NCI-H1092 treated with DMSO at 0.1 percent for 48 hours (cell line): ENCODE results near the gene TOR1AIP2.
A peak's percentile ranks its signal among the peaks of the same experiment; 100 is the strongest.
"Not testable (repeated sequence)": the region's sequence is repeated elsewhere in the genome, so short reads cannot be mapped to it uniquely, and the experiment has no call there.

Experiments
- DNase-seq: peaks from one replicate; lab custom pipeline; 2025; lab: John Stamatoyannopoulos, UW

Gene TOR1AIP2

GRCh38 chr1:179807691-179808485 lies 69.7 kb downstream of the TOR1AIP2 start:
- no peak for DNase-seq

DNA sequence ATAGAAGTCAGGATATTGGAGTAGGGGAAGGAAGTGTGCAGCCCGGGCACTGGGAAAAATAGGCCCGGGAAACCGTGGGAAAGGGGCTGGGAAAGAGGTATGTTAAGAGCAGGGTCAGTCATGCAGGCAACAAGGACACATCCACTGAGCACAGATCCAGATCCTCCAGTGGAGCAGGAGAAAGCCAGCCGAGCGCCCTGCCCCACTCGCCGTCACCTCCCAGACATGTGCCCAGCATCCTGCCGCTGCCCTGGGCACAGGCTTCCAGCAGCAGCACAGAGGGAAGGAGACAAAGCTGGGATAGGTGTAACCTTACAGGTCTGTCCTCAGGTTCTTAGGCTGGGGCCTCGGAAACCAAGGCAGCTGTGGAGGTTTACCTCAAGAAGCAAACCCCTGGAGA lies 70.3 kb downstream of the TOR1AIP2 start:
- DNase-seq = no peak

GRCh38 chr1:179806333-179806732 lies 71.3 kb downstream of the TOR1AIP2 start:
- DNase-seq = no peak

- no peak for DNase-seq
Measured at GRCh38 chr1:179805291-179806195, 72.1 kb downstream of the TOR1AIP2 start.

GRCh38 chr1:179804417-179804816 lies 73.2 kb downstream of the TOR1AIP2 start:
- not testable (repeated sequence) for DNase-seq

DNA sequence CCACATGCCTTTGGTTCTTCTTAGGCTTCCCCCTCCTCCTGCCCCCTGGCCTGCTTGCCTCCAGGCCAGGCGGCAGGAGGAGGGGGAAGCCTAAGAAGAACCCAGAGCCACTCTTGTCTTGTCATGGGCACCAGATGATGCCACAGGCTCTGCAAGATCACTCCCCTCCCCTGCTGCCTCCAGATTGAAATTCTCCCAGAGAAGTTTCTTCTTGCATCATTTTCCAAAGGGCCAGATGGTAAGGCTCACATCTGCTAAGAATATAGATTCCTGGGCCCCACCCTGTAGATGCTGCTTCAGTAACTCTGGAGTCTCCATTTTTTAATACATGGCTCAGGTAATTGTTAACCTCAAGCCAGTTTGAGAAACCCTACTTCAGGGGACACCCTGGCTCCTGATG lies 73.7 kb downstream of the TOR1AIP2 start:
- no peak for DNase-seq

DNA sequence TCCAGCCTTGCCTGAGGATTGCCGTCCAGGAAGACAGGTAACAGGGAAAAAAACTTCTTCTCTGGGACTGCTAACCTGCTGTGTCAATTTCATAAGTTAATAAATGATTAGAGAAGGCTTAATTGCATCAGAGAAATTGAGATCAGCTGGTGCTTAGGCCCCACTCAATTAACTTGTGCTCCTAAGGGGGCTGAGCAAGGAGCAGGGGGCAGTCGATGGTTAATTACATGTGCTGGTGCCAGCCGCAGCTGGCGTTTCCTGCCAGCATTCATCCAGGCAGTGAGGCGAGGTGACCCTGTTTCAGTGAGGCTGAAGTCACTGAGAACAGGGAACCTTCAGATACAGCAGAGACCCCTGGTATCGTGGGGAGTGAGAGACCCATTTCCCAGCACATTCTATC lies 74.5 kb downstream of the TOR1AIP2 start:
- DNase-seq = peak; percentile 18

GRCh38 chr1:179800481-179800880 lies 77.1 kb downstream of the TOR1AIP2 start:
- DNase-seq = no peak

DNA sequence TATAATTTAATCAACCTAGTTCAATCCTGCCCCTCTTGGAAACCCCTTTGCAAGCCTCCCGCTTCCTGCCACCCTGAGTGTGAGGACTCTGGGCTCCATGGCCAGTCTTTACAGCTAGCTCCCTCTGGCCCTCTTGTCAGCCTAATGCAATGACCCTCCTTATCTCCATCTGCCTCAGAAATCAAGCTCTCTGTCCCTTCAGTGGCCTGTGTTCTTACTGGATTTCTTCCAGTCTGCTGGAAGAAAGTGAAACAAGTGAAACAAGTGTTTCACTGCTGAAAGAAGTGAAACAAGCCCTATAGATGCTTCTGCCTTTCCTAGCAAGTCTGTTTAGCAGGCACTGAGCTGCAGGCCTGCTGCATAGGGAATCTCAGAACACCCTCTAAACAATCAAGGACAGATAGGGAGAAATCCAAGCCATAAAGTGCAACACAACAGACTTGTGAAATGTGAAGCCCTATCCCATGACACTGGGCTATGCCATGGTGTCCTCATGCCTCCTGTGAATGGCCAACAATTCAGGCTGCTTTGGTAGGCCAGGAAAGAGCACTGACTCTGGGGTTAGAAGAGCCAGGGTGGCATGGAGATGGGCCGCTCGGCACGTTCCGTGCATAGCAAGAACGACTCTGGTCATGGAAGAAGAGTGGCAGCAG lies 78.6 kb downstream of the TOR1AIP2 start:
- DNase-seq = no peak

DNA sequence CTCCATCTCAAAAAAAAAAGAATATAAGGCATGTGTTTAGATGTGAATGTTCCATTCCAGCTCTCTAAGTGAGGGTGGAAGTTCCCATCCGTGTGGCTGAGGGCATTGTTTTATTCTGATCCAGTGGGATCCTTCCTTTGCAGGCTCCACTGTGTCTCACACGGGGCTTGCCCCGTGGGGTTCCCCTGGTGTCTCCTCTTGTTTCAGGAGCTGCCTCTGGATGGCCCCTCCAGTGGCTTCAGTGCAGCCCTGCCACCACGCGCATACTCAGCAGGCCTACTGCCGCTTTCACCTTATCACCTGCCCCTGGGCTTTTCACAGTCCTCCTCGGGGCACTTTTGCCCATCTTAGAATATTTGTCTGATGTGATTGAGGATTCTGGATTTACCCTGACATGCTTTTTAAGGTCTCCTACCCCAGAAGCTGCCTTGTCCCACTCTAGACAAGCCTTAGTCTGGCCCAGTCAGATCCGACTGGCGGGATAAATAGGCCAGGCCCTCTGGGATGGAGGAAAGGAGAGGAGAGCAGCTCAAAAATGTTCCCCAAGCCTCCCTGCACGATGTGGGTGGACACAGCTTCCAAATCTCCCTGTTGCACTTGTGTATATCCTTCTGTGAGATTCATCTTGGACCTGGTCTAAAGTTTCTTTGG lies 79.3 kb downstream of the TOR1AIP2 start:
- DNase-seq = no peak

DNA sequence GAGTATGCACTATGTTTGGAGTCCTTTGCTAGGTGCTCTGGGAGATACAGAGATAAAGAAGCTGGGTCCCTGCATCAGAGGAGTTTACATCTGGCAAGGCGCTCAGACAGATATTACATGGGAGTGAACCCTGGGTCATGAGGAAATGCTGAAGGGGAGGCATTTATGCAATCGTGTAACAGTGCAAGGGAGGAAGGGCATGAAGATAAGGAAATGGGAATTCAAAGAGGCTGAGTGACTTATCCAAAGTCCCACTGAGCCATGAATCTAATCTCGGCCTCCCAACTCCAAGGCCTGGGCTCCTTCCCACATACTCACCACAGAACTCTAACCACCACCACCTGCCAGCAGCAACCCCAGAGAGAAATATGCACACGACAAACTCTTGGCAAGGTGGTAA lies 82.9 kb downstream of the TOR1AIP2 start:
- DNase-seq = no peak

- DNase-seq = no peak
Measured at GRCh38 chr1:179794146-179794545, 83.5 kb downstream of the TOR1AIP2 start.

DNA sequence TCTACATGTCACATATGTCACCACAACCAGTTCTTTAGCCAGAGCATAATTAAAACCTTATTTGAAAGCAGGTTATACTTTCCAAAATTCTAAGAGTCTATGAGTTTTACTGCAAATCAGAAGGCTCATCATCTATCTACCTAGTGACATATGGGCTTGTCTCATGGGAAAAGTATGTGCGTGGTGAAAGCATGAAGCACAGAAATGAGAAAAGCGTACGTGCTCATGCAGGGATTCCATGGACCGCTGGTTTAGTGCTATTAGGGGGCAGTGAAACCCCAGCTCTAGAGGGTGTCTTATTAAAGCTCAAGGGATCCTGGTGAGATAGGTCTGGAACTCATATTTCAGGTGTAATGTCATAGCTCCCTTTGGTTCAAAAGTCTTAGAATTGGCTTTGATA lies 84.3 kb downstream of the TOR1AIP2 start:
- DNase-seq = no peak
